HepG2 (cell line): ENCODE measurements around the gene IGF2BP3. TPM values are rescaled to one million over a fixed set of nuclear protein-coding genes. Genes with fewer than 3 reads are reported as not detected.

ENCODE experiments used
- BORCS8-MEF2B ChIP-seq: sonication (generic); formaldehyde crosslinking; IDR thresholded peaks from 2 replicates; pipeline ENCODE4 v1.8.0; 2022; ENCODE audit warnings: mild to moderate bottlenecking, missing genetic modification reagents
- GATAD2A ChIP-seq: IDR thresholded peaks from 2 replicates; pipeline ENCODE4 v1.6.1; 2016
- HMGXB4 ChIP-seq, 2 experiments: sonication (generic) in 1 of 2; formaldehyde crosslinking in 1 of 2; IDR thresholded peaks; 2 replicates each; pipeline versions ENCODE4 v1.4.0 to v1.6.1; 2018 to 2020; ENCODE audit warnings: missing genetic modification reagents in 2 of 2, borderline replicate concordance in 1 of 2, low read depth in 1 of 2, mild to moderate bottlenecking in 1 of 2, missing biosample characterization in 1 of 2
- HOXA7 ChIP-seq: sonication (generic); formaldehyde crosslinking; IDR thresholded peaks from 2 replicates; pipeline ENCODE4 v1.8.1; 2022; ENCODE audit warnings: mild to moderate bottlenecking, missing genetic modification reagents, moderate library complexity
- MXD4 ChIP-seq: IDR thresholded peaks from 2 replicates; pipeline ENCODE4 v1.6.1; 2016; ENCODE audit warnings: mild to moderate bottlenecking, missing biosample characterization, missing genetic modification reagents
- NCOA2 ChIP-seq: sonication (generic); formaldehyde crosslinking; IDR thresholded peaks from 2 replicates; pipeline ENCODE4 v1.8.0; 2022; ENCODE audit warnings: inconsistent platforms
- PHF8 ChIP-seq: sonication (generic); formaldehyde crosslinking; IDR thresholded peaks from 2 replicates; pipeline ENCODE4 v1.5.0; 2020; ENCODE audit warnings: missing genetic modification reagents
- RELA ChIP-seq: sonication (generic); formaldehyde crosslinking; IDR thresholded peaks from 2 replicates; pipeline ENCODE4 v1.4.0; 2020; ENCODE audit warnings: missing genetic modification reagents
- REST ChIP-seq, 2 experiments: IDR thresholded peaks; 2 replicates each; pipeline ENCODE4 v1.6.1; 2011 to 2012; ENCODE audit warnings: low read length in 2 of 2, borderline replicate concordance in 1 of 2, low read depth in 1 of 2, mild to moderate bottlenecking in 1 of 2, moderate library complexity in 1 of 2
- TCF7 ChIP-seq: sonication (generic); IDR thresholded peaks from 2 replicates; pipeline ENCODE4 v1.6.1; 2016; ENCODE audit warnings: antibody characterized with exemption, low read depth
- TEAD2 ChIP-seq: sonication (generic); formaldehyde crosslinking; IDR thresholded peaks from 2 replicates; pipeline ENCODE4 v1.9.0; 2021; ENCODE audit warnings: missing genetic modification reagents
- THAP8 ChIP-seq: sonication (generic); formaldehyde crosslinking; IDR thresholded peaks from 2 replicates; pipeline ENCODE4 v1.5.1; 2020; ENCODE audit warnings: missing genetic modification reagents, mild to moderate bottlenecking, borderline replicate concordance
- THYN1 ChIP-seq: sonication (generic); formaldehyde crosslinking; IDR thresholded peaks from 2 replicates; pipeline ENCODE4 v1.8.1; 2023; ENCODE audit warnings: low read depth, mild to moderate bottlenecking, moderate library complexity, missing genetic modification reagents, borderline replicate concordance
- ZBTB7B ChIP-seq: sonication (generic); formaldehyde crosslinking; IDR thresholded peaks from 2 replicates; pipeline ENCODE4 v1.4.0; 2020; ENCODE audit warnings: missing genetic modification reagents
- ZC3H13 ChIP-seq: sonication (generic); formaldehyde crosslinking; IDR thresholded peaks from 2 replicates; pipeline ENCODE4 v1.8.1; 2023; ENCODE audit warnings: mild to moderate bottlenecking, missing genetic modification reagents, moderate library complexity
- ZFP36L1 ChIP-seq: sonication (generic); formaldehyde crosslinking; IDR thresholded peaks from 2 replicates; pipeline ENCODE4 v1.8.0; 2022; ENCODE audit warnings: mild to moderate bottlenecking, missing genetic modification reagents, moderate library complexity
- ZNF235 ChIP-seq: sonication (generic); formaldehyde crosslinking; IDR thresholded peaks from 2 replicates; pipeline ENCODE4 v1.8.1; 2023; ENCODE audit warnings: mild to moderate bottlenecking, missing genetic modification reagents, borderline replicate concordance
- ZNF629 ChIP-seq: sonication (generic); formaldehyde crosslinking; conservative IDR thresholded peaks from 2 replicates; pipeline ENCODE4 v1.5.0; 2020; ENCODE audit warnings: missing genetic modification reagents
- polyA plus RNA-seq, 8 experiments: library from polyadenylated mRNA; depleted of rRNA in 3 of 8; stranded (reverse) in 7 of 8; unstranded in 1 of 8; fragments of >200 nt; fragmentation: Illumina TruSeq in 4 of 8; extraction: Trizol in 4 of 8; gene quantifications; 2 replicates each; pipeline versions ENCODE4 v1.2.1 to v1.2.3, GENCODE V29; 2011 to 2016; ENCODE audit warnings: low read depth in 4 of 8, missing spikeins in 1 of 8, mixed read lengths in 1 of 8; ENCODE audit not compliant: insufficient read depth in 1 of 8
- total RNA-seq, 5 experiments: library from RNA; depleted of rRNA; stranded (reverse); fragments of >200 nt; fragmentation: Illumina TruSeq; extraction: Trizol; gene quantifications; 2 replicates each; pipeline ENCODE4 v1.2.3, GENCODE V29; 2016; ENCODE audit warnings: low read depth in 1 of 5
- TF ChIP-seq, protein P1 (sequence below): sonication (generic); formaldehyde crosslinking; conservative IDR thresholded peaks from 2 replicates; pipeline ENCODE4 v1.4.0; 2020; ENCODE audit warnings: missing genetic modification reagents
- TF ChIP-seq, protein P2 (sequence below): sonication (generic); formaldehyde crosslinking; IDR thresholded peaks from 2 replicates; pipeline ENCODE4 v1.4.0; 2020; ENCODE audit warnings: missing genetic modification reagents

The IGF2BP3 gene
- total and polyA plus RNA-seq, 2 of the 13 experiments (the other 11 are each of a cell fraction or from before 2014, with no cell fraction given), result 37.7 to 39.5 TPM

DNA sequence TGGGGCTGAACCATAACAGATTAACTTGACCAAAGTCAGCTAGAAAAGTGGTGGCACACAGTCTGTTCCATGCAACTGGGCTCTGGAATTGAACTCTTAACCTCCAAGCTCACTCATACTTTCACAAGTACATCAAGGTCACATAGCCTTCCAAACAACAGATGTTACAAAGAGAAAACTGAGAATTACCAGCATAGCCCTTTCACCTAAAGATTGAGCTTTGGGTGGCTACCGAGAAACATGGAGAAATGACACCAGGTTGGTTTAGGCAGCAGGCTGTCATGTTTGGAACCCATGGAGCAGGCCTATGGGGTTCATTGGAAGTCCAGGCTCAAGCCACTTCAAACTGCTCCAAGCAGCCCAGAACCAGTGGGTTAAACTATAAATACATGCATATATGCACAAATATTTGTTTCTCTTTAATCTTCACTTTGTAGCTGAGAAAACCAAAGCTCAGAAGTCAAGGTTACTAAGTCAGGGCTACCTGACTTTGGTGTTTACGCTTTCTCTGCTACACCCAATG lies 112.1 kb downstream of the IGF2BP3 start (continued):
- TF ChIP-seq REST (IDR thresholded peaks at IDR 0.05; ENCODE audit: borderline replicate concordance in 1 of 2, low read depth in 1 of 2, low read length in 2 of 2) (peak in 1 of 2 experiments; percentile 34; a peak in 1 of 4 replicates), ZBTB7B (CRISPR knock-in tag) (no peak), RELA (CRISPR knock-in tag) (no peak), ZC3H13 (no peak), ZNF235 (CRISPR knock-in tag) (no peak), HMGXB4 (CRISPR knock-in tag; IDR thresholded peaks at IDR 0.05; ENCODE audit: borderline replicate concordance in 1 of 2, low read depth in 1 of 2) (no peak), ZFP36L1 (CRISPR knock-in tag) (no peak), MXD4 (CRISPR knock-in tag) (no peak; the same call in 1 of the 2 replicates), NCOA2 (CRISPR knock-in tag) (peak; percentile 86), THAP8 (CRISPR knock-in tag) (no peak), HOXA7 (CRISPR knock-in tag) (no peak), BORCS8-MEF2B (CRISPR knock-in tag) (0 out of 2 replicates have a peak, but pooled peaks have one; percentile 25), ZNF629 (CRISPR knock-in tag) (no peak; the same call in 1 of the 2 replicates), PHF8 (CRISPR knock-in tag) (no peak), TEAD2 (CRISPR knock-in tag) (no peak), TCF7 (peak; percentile 77), GATAD2A (CRISPR knock-in tag) (peak; percentile 64), THYN1 (no peak)
- TF ChIP-seq, protein P1, sequence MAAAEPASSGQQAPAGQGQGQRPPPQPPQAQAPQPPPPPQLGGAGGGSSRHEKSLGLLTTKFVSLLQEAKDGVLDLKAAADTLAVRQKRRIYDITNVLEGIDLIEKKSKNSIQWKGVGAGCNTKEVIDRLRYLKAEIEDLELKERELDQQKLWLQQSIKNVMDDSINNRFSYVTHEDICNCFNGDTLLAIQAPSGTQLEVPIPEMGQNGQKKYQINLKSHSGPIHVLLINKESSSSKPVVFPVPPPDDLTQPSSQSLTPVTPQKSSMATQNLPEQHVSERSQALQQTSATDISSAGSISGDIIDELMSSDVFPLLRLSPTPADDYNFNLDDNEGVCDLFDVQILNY, result no peak
- TF ChIP-seq, protein P2, sequence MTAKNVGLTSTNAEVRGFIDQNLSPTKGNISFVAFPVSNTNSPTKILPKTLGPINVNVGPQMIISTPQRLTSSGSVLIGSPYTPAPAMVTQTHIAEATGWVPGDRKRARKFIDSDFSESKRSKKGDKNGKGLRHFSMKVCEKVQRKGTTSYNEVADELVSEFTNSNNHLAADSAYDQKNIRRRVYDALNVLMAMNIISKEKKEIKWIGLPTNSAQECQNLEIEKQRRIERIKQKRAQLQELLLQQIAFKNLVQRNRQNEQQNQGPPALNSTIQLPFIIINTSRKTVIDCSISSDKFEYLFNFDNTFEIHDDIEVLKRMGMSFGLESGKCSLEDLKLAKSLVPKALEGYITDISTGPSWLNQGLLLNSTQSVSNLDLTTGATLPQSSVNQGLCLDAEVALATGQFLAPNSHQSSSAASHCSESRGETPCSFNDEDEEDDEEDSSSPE (CRISPR knock-in tag), result no peak
